ENCODE results near the gene OR14C36. TPM values are rescaled to one million over a fixed set of nuclear protein-coding genes. Genes with fewer than 3 reads are reported as not detected.
"Not testable (repeated sequence)": the region's sequence is repeated elsewhere in the genome, so short reads cannot be mapped to it uniquely, and the experiment has no call there.

OR14C36 gene, protein sequence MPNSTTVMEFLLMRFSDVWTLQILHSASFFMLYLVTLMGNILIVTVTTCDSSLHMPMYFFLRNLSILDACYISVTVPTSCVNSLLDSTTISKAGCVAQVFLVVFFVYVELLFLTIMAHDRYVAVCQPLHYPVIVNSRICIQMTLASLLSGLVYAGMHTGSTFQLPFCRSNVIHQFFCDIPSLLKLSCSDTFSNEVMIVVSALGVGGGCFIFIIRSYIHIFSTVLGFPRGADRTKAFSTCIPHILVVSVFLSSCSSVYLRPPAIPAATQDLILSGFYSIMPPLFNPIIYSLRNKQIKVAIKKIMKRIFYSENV
- not detected in 2 replicates for polyA plus RNA-seq (2014; cell fraction: cytosol; rRNA removed)
- polyA plus RNA-seq (2014; cell fraction: nucleus; rRNA removed) = not detected in 2 replicates

DNA sequence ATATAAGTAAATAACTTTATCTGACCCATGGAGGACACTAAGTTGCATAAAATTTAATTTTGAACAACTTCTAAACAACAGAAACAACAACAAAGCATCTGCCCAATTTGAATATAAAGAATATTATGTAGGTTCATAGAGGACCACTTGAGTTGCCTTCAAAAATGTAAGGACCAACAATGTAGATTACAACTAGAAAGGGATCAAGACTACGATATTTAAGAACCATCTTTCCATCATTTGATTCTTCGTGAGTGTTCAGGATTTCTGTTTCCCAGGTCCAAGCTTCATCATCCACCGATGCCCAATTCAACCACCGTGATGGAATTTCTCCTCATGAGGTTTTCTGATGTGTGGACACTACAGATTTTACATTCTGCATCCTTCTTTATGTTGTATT, at the start of gene OR14C36:
OR14C36 (plus strand) TSS at position 301 of the 400 bp plus-strand sequence; CDS start at position 301, 0 bp downstream.
- DNase-seq (ENCODE audit: low spot score) = no peak

GRCh38 chr1:248303324-248303723, 45.3 kb upstream of the OR14C36 start, which contains the start of gene OR2T12:
TSS of gene OR2T12 (minus strand) at chr1:248303424. CDS start at chr1:248295578, 7,846 bp downstream.
- no peak for DNase-seq (ENCODE audit: low spot score)

DNA sequence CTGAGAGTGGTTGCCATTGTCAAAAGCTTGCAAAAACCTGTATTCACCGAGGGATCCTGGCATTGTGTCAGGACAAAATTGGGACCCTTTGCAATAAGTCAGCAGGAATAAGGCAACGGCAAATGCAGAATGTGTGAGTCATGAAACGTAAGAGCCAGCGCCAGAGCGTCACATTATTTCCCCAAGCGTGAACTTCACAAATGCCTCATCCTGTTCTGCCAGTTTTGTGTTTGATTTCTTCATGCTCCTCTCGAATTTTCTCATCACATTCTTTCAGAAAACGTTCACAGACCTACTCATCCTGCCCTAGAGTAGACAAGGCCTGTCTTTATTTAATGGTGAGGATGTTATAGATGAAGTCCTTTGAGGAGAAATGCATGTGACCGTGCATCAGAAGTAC, 42.9 kb upstream of the OR14C36 start:
- not testable (repeated sequence) for DNase-seq (ENCODE audit: low spot score)

GRCh38 chr1:248306103-248306502, 42.5 kb upstream of the OR14C36 start:
- no peak for DNase-seq (ENCODE audit: low spot score)

DNA sequence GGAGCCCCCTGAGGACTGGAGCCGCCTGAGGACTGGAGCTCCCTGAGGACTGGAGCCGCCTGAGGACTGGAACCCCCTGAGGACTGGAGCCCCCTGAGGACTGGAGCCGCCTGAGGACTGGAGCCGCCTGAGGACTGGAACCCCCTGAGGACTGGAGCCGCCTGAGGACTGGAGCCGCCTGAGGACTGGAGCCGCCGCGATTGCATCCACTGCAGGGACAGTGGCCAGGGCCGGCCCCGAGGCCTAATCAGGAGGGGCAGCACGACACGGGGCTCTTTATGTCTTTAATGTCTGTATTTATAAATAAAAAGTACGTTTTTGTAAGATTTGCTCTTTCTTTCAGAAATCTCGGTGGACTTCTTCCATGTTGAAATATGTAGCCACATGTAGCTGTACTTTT, 41.8 kb upstream of the OR14C36 start:
- not testable (repeated sequence) for DNase-seq (ENCODE audit: low spot score)

DNA sequence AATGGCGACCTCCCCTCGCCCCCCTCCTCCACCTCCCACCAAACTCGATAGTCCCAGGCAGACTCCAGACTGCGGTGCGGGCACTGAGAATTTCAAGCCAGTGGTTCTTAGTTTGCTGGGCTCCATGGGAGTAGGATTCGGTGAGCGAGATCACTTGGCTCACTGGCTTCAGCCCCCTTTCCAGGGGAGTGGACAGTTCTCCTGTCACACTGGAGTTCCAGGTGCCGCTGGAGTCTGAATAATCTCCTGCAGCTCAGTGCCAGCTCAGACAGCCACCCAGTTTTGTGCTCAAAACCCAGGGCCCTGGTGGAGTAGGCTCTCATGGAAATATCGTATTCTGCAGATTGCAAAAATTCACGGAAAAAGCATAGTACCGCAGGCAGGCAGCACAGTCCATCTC, 31.8 kb upstream of the OR14C36 start:
- no peak for DNase-seq (ENCODE audit: low spot score)

GRCh38 chr1:248324468-248324867, 24.1 kb upstream of the OR14C36 start, which contains the start of gene OR2M7:
TSS of gene OR2M7 (minus strand) at chr1:248324568. CDS start at chr1:248324568, 0 bp downstream.
- DNase-seq (ENCODE audit: low spot score) = no peak

- DNase-seq (ENCODE audit: low spot score) = no peak
Measured at GRCh38 chr1:248343451-248343850, 5.1 kb upstream of the OR14C36 start.

- no peak for DNase-seq (ENCODE audit: low spot score)
Measured at GRCh38 chr1:248359415-248359814, 10.8 kb downstream of the OR14C36 start.

GRCh38 chr1:248361121-248361715, 12.6 kb downstream of the OR14C36 start, which contains the start of gene OR2T4:
TSS of gene OR2T4 (plus strand) at chr1:248361665. CDS start at chr1:248361665, 0 bp downstream.
- no peak for DNase-seq (ENCODE audit: low spot score)

DNA sequence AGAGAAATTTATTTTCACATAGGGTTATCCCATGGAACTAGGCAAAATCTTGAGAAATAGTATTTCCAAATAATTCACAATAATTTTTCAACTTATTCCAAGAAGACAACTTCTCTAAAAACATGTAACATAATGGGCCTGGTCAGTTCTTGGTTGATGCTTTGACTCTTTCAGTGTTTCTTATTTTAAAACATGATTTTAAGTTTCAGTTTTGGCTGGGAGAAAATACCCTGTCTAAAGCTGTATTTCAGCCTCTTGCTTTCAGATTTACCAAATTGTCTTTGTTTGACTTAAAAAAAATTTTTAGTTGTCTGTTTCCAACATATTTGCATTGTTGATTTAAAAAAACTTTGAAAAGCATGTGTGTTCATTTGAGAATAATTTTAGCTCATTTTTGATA, 18.0 kb downstream of the OR14C36 start:
- no peak for DNase-seq (ENCODE audit: low spot score)

DNA sequence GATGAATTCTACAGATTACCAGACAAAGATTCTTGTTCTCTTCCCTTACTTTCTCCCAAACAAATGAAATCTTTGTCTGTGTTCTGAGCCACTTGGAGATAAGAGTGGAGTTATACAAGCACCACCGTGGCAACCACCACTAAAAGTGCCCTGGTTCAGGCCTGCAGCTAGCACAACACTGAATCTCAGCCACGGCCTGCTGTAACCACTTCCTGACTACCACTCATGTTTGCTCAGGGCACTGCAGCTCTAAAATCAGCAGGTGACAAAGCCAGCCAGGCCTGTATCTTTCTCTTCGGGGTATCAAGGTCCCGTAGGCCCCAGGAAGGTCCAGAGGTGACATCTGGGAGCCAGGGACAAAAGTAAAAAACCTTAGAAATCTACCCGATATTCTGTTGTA, 23.8 kb downstream of the OR14C36 start:
- DNase-seq (ENCODE audit: low spot score) = no peak

GRCh38 chr1:248373761-248374160, 25.2 kb downstream of the OR14C36 start:
- DNase-seq (ENCODE audit: low spot score) = no peak

GRCh38 chr1:248375446-248375845, 26.9 kb downstream of the OR14C36 start, which contains the start of gene OR2T6:
TSS of gene OR2T6 (plus strand) at chr1:248375746. CDS start at chr1:248387609, 11,863 bp downstream.
- DNase-seq (ENCODE audit: low spot score) = no peak

DNA sequence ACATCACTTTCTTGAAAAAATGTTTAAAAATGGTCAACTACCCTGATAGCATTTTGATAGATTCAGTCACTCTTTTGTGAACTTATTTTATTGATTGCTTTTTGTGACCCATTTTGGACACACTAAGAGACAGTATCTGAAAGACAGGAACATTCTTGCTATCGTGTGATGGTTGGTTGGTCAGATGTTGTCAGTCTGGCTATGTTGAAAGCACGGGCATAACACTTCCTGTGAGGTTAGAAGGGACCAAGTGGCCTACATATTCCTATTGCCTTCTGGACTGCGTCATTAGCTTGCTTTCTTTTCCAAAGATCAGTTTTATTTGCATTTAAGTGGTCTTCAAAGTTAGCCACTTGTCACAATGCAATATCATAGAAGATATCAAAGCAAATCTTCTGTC, 28.3 kb downstream of the OR14C36 start:
- DNase-seq (ENCODE audit: low spot score) = no peak

DNA sequence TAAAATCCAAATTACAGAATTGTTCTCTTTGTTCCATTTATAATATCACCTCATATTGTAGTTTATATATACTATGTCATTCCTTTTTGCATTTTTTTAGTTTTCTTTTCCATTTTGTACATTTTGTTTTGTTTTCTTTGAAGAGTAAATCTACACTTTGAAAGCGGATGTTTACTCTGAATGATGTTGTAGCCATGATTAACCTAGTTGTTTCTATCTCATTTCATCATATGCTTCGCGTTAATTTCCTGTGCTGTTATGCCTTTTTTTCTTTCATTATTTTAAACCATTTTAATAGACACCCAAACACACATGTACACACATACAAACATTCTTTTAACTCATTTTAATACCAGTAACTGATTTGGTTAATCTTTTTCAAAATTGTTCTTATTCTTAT, 32.3 kb downstream of the OR14C36 start:
- DNase-seq (ENCODE audit: low spot score) = no peak

DNA sequence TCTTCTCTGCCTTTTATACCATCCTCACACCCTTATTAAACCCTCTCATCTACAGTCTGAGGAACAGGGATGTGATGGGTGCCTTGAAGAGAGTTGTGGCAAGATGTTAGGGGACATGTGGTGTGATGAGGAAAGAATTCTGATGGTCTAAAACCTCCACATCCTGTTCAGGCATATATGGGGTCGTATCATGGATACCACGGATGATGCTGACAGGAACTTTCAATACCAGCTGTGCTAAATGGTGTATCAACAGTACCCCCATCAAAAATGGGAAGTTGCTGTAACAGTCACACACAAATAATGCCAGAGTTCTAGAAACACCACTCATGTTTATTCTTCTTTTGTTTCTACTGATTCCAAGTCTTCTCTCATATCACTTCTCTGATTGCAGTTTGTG, 39.9 kb downstream of the OR14C36 start:
- no peak for DNase-seq (ENCODE audit: low spot score)

DNA sequence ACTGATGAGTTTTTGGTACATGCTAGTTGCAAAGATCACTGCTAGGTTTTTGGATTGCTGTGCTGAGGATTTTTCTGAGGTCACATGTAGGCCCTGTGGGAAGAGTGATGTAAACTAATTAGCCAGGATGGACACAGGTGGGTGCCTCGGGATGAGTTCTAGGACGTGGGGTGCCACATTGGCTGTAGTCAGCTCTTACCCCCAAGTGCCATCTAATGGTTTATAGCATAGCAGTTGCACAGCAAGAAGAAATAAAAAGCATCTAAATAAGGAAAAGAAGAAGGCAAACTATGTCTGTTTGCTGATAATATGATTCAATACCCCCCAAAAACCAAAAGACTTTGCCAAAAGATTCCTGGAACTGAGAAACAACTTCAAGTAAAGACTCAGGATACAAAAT, 44.5 kb downstream of the OR14C36 start:
- DNase-seq (ENCODE audit: low spot score) = no peak
